ENCODE measurements around the gene KMT2E. TPM values are rescaled to one million over a fixed set of nuclear protein-coding genes. Genes with fewer than 3 reads are reported as not detected.

The KMT2E gene
- total and polyA plus RNA-seq, 2 experiments from 2014 or later: 30.7 to 63.5 TPM

DNA sequence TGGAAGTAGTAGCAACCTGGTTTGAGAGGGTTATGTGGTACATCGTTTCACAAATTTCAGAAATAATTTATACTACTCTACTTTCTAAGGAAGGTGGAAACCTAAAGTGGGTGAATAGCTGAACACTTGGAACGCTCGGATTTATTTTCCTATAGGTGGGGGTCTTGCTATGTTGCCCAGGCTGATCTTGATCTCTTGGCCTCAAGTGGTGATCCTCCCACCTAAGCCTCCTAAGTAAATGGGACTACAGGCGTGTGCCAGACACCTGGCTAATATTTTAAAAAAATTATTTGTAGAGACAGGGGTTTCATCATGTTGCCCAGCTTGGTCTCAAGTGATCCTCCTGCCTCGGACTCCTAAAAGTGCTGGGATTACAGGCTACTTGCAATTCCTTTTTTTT, 6.7 kb upstream of the KMT2E start:
- Histone ChIP-seq H3K4me3 (no peak overlapping the region), H2AFZ (no peak overlapping the region), H3K4me1 (ENCODE audit: insufficient read depth) (peaks cover 66% of the 10 kb centered on the region), H3K27ac (0 out of 2 replicates have a peak overlapping the region, but pooled peaks have one; percentile 10), H3K27me3 (replicated peaks; ENCODE audit: insufficient read depth) (no peaks in the 10 kb centered on the region), H3K9me2 (ENCODE audit: insufficient read depth) (no peaks in the 10 kb centered on the region), H4K20me1 (ENCODE audit: insufficient read depth) (peaks cover 20% of the 10 kb centered on the region; the same call in 1 of the 2 replicates), H3F3A (ENCODE audit: insufficient read depth) (peaks cover 77% of the 10 kb centered on the region), H3K9ac (no peak overlapping the region), H3K4me2 (ENCODE audit: unreplicated experiment) (no peak overlapping the region), H3K36me3 (ENCODE audit: low read depth) (0 out of 2 replicates have a peak, but pooled peaks cover 6% of the 10 kb centered on the region), H3K79me2 (ENCODE audit: insufficient read depth) (no peaks in the 10 kb centered on the region; the same call in 1 of the 2 replicates), H3K9me3 (ENCODE audit: low read depth) (no peaks in the 10 kb centered on the region)
- in situ Hi-C loops (cut with MboI): no loop called here
- TF ChIP-seq EZH2phosphoT487 (IDR thresholded peaks at IDR 0.05; ENCODE audit: insufficient read depth, low read depth) (no peak), EZH2 (IDR thresholded peaks at IDR 0.05; ENCODE audit: insufficient read depth, poor library complexity, severe bottlenecking) (no peak)
- DNase-seq: no peak
- WGBS, 2 experiments (ENCODE audit: low coverage in 1 of 2, low lambda C conversion rate in 2 of 2, missing lambda C conversion rate in 2 of 2): 90 to 95% methylated on average over 5 of the region's 5 CpGs

DNA sequence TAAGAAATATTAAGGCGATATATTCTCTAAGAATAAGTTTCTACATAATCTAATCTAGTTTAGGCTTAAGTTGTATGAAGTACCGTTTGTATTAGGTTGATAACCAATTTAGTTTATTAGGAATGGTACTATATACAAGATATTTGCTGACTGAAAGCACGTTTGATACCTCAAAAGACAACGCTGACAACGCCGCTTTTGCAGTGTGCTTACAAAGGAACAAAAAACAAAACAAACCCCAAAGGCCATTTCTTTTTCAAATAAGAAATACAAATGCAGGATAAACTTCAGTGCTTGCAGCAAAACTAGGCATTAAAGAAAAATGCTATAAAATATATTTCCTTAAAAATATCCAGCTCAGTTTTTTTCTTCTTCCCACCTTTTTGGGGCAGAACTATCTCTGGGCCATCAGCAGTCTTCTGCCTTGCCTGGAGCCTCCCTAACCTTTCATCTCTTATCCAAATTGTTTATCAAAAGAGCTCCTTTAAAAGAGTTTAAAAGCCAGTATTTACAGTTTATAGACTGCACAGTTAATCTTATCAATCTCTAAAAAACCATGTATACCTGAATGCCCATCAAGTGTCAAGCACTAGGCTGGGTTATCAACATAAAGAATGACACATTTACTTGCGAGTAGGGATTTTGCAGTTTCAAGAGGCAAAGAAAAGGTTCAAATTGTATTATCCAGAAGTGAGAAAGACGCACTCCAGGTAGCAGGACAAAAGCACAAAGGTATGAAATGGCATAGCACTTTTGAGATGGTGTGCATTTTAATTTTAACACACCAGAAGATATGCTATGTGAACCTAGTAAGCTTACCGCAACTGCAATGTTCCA, 4.1 kb upstream of the KMT2E start:
- 0 out of 2 replicates have a peak, but pooled peaks cover 6% of the 10 kb centered on the region for H3K36me3 ChIP-seq (ENCODE audit: low read depth)
- H3K79me2 ChIP-seq (ENCODE audit: insufficient read depth): peaks cover 12% of the 10 kb centered on the region
- peaks cover 7% of the 10 kb centered on the region; the same call in 1 of the 2 replicates for H4K20me1 ChIP-seq (ENCODE audit: insufficient read depth)
- no peaks in the 10 kb centered on the region for H3K9me3 ChIP-seq (ENCODE audit: low read depth)
- peaks cover 53% of the 10 kb centered on the region for H3F3A ChIP-seq (ENCODE audit: insufficient read depth)
- no peak overlapping the region for H2AFZ ChIP-seq
- no peaks in the 10 kb centered on the region for H3K27me3 ChIP-seq (replicated peaks; ENCODE audit: insufficient read depth)
- 4 to 5% methylated on average over 9 of the region's 9 CpGs for WGBS, 2 experiments (ENCODE audit: low coverage in 1 of 2, low lambda C conversion rate in 2 of 2, missing lambda C conversion rate in 2 of 2)
- peak overlapping the region; percentile 95 for H3K4me2 ChIP-seq (ENCODE audit: unreplicated experiment)
- H3K4me1 ChIP-seq (ENCODE audit: insufficient read depth): peaks cover 41% of the 10 kb centered on the region
- peak overlapping the region; percentile 99 for H3K27ac ChIP-seq
- DNase-seq: peak; percentile 30
- in situ Hi-C loops (cut with MboI): no loop called here
- H3K9me2 ChIP-seq (ENCODE audit: insufficient read depth): no peaks in the 10 kb centered on the region
- H3K4me3 ChIP-seq: peak overlapping the region; percentile 99
- TF ChIP-seq EZH2 (IDR thresholded peaks at IDR 0.05; ENCODE audit: insufficient read depth, poor library complexity, severe bottlenecking): no peak
- TF ChIP-seq EZH2phosphoT487 (IDR thresholded peaks at IDR 0.05; ENCODE audit: insufficient read depth, low read depth): no peak
- peak overlapping the region; percentile 99 for H3K9ac ChIP-seq

DNA sequence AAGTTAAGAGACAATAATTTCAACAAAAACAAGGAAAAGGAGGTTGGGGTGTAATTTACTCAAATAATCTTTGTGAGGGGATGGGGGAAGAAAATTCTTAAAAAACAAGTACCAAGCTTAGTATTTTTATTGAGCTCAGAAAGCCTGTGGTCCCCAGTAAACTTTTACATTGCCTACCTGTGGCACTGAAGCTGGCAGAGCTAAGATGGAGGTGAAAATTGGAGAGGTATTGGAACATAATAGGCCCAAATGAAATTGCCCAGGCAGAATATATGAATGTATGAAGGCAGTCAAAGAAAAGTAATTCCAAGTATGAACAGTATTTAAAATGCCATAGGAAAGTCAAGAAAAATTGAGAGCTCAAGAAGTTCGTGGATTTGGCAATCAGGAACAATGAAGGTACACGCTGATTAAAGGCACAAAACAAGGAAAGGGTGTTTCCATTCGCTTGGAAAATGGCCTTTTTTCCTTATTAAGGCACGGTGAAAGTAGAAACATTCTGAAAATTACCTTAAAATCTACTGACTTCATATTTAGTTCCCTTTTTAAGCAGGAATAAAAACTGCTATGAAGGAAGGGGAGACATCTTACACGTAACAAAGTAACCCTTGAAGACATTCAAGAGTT, 3.4 kb upstream of the KMT2E start:
- in situ Hi-C loops (cut with MboI): no loop called here

DNA sequence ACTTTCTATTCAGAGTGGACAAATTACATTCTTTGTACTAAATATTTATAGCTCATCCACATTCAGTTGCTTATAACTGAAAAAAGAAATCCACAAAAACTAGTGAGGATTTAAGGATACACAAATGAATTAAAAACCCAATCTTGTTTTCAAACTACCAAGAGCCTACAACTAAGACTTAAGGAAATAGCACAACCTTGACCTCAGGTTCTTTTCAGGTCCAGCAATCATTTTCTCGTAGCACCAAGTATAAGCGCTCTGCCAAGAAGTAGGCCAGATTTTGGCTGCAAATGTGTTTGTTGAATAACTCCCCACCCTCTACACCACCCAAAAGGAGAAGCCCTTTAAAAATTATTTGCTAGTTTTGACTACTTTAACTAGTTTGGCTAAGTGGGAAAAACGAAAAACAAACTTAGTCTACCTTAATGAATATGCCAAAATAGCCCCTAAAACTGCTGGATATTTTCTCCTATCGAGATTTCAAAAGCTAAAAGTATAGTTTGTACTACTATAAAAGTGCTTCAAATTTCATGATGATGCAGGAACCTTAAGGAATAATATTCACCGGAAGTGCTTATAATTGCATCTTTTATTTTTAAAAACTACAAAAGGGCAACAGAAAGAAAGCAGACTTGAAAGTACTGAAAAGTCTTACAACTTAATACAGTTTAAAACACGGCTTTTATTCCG, 2.7 kb upstream of the KMT2E start:
- Histone ChIP-seq H3K9me3 (ENCODE audit: low read depth) (no peaks in the 10 kb centered on the region), H4K20me1 (ENCODE audit: insufficient read depth) (peaks cover 7% of the 10 kb centered on the region; the same call in 1 of the 2 replicates), H3K9ac (peak overlapping the region; percentile 99), H3F3A (ENCODE audit: insufficient read depth) (peaks cover 55% of the 10 kb centered on the region), H3K79me2 (ENCODE audit: insufficient read depth) (peaks cover 26% of the 10 kb centered on the region), H3K4me1 (ENCODE audit: insufficient read depth) (peaks cover 34% of the 10 kb centered on the region), H3K36me3 (ENCODE audit: low read depth) (0 out of 2 replicates have a peak, but pooled peaks cover 3% of the 10 kb centered on the region), H3K4me2 (ENCODE audit: unreplicated experiment) (peak overlapping the region; percentile 95), H3K4me3 (peak overlapping the region; percentile 99), H2AFZ (no peak overlapping the region), H3K27ac (peak overlapping the region; percentile 99), H3K9me2 (ENCODE audit: insufficient read depth) (no peaks in the 10 kb centered on the region), H3K27me3 (replicated peaks; ENCODE audit: insufficient read depth) (no peaks in the 10 kb centered on the region)
- TF ChIP-seq EZH2phosphoT487 (IDR thresholded peaks at IDR 0.05; ENCODE audit: insufficient read depth, low read depth) (no peak), EZH2 (IDR thresholded peaks at IDR 0.05; ENCODE audit: insufficient read depth, poor library complexity, severe bottlenecking) (no peak)
- in situ Hi-C loops (cut with MboI): no loop called here
- peak; percentile 55 for DNase-seq
- WGBS, 2 experiments (ENCODE audit: low coverage in 1 of 2, low lambda C conversion rate in 2 of 2, missing lambda C conversion rate in 2 of 2): 0 to 2% methylated on average over 7 of the region's 7 CpGs

More for the DNA sequence above, 3.4 kb upstream of the KMT2E start:
- peaks cover 53% of the 10 kb centered on the region for H3F3A ChIP-seq (ENCODE audit: insufficient read depth)
- H3K9ac ChIP-seq: peak overlapping the region; percentile 99
- peaks cover 20% of the 10 kb centered on the region for H3K79me2 ChIP-seq (ENCODE audit: insufficient read depth)
- H3K9me3 ChIP-seq (ENCODE audit: low read depth): no peaks in the 10 kb centered on the region
- H3K27ac ChIP-seq: peak overlapping the region; percentile 99
- no peak overlapping the region for H2AFZ ChIP-seq
- H3K27me3 ChIP-seq (replicated peaks; ENCODE audit: insufficient read depth): no peaks in the 10 kb centered on the region
- TF ChIP-seq EZH2 (IDR thresholded peaks at IDR 0.05; ENCODE audit: insufficient read depth, poor library complexity, severe bottlenecking) (no peak), EZH2phosphoT487 (IDR thresholded peaks at IDR 0.05; ENCODE audit: insufficient read depth, low read depth) (no peak)
- peak overlapping the region; percentile 99 for H3K4me3 ChIP-seq
- 4 to 7% methylated on average over 5 of the region's 5 CpGs for WGBS, 2 experiments (ENCODE audit: low coverage in 1 of 2, low lambda C conversion rate in 2 of 2, missing lambda C conversion rate in 2 of 2)
- no peaks in the 10 kb centered on the region for H3K9me2 ChIP-seq (ENCODE audit: insufficient read depth)
- H3K4me1 ChIP-seq (ENCODE audit: insufficient read depth): peaks cover 37% of the 10 kb centered on the region
- 0 out of 2 replicates have a peak, but pooled peaks cover 3% of the 10 kb centered on the region for H3K36me3 ChIP-seq (ENCODE audit: low read depth)
- DNase-seq: peak; percentile 40
- peaks cover 7% of the 10 kb centered on the region; the same call in 1 of the 2 replicates for H4K20me1 ChIP-seq (ENCODE audit: insufficient read depth)
- H3K4me2 ChIP-seq (ENCODE audit: unreplicated experiment): peak overlapping the region; percentile 95

All from GM23248 (cell line).